Mammary epithelial cell (primary cell): ENCODE data around the gene DSCAML1.

Experiments
- CTCF ChIP-seq, 2 donors: IDR thresholded peaks in 1 of 2; conservative IDR thresholded peaks in 1 of 2; 2 replicates each; pipeline ENCODE4 v1.5.1; 2011 to 2012; ENCODE audit warnings: inconsistent platforms in 2 of 2, low read length in 2 of 2, mild to moderate bottlenecking in 2 of 2, control low read depth in 1 of 2, low read depth in 1 of 2; ENCODE audit not compliant: insufficient read depth in 1 of 2; ENCODE audit errors: extremely low read depth in 1 of 2
- EZH2 ChIP-seq: IDR thresholded peaks from 2 replicates; pipeline ENCODE4 v1.6.1; 2012; ENCODE audit warnings: low read length, inconsistent platforms, borderline replicate concordance

DNA sequence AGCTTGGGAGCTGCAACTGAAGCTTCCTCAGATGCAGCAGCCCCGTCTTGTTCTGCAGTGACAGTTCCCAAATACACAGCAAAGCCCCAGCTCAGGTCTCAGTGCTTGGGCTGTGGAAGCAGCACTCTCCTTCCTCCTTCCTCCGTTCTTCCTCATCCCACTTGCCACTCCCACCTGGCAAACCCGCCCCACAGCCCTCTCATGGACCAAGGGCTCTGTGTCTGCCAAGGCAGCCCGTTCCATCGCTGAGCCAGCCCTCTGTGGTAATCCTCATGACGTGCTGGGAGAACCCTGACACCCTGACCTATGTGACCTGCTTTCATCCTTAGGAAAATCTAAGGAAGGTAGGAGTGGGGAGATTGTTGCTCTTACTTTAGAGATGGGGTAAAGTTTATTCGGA is 157.0 kb downstream of the DSCAML1 start:
- TF ChIP-seq CTCF (conservative IDR thresholded peaks at IDR 0.05 in 1 of 2, IDR thresholded peaks at IDR 0.05 in 1 of 2; ENCODE audit: extremely low read depth in 1 of 2, insufficient read depth in 1 of 2, low read depth in 1 of 2, low read length in 2 of 2) (no peak), EZH2 (no peak)
